PC-3 (cell line): Measurements from ENCODE around the gene CNP.

Experiments
- EZH2 ChIP-seq: fragments of 300-600 bp; sonication (generic); IDR thresholded peaks from one replicate; pipeline ENCODE4 v1.6.1; 2017; ENCODE audit warnings: antibody characterized with exemption, mild to moderate bottlenecking, low read length; ENCODE audit not compliant: unreplicated experiment
- EZH2phosphoT487 ChIP-seq: fragments of 300-600 bp; sonication (generic); IDR thresholded peaks from 2 replicates; pipeline ENCODE4 v1.6.1; 2018; ENCODE audit warnings: mild to moderate bottlenecking, antibody characterized with exemption, low read length, borderline replicate concordance
- TF ChIP-seq, protein P1 (sequence below): fragments of 300-600 bp; sonication (generic); conservative IDR thresholded peaks from 2 replicates; pipeline ENCODE4 v1.5.1; 2017; ENCODE audit warnings: antibody characterized with exemption, low read depth, mild to moderate bottlenecking, low read length

DNA sequence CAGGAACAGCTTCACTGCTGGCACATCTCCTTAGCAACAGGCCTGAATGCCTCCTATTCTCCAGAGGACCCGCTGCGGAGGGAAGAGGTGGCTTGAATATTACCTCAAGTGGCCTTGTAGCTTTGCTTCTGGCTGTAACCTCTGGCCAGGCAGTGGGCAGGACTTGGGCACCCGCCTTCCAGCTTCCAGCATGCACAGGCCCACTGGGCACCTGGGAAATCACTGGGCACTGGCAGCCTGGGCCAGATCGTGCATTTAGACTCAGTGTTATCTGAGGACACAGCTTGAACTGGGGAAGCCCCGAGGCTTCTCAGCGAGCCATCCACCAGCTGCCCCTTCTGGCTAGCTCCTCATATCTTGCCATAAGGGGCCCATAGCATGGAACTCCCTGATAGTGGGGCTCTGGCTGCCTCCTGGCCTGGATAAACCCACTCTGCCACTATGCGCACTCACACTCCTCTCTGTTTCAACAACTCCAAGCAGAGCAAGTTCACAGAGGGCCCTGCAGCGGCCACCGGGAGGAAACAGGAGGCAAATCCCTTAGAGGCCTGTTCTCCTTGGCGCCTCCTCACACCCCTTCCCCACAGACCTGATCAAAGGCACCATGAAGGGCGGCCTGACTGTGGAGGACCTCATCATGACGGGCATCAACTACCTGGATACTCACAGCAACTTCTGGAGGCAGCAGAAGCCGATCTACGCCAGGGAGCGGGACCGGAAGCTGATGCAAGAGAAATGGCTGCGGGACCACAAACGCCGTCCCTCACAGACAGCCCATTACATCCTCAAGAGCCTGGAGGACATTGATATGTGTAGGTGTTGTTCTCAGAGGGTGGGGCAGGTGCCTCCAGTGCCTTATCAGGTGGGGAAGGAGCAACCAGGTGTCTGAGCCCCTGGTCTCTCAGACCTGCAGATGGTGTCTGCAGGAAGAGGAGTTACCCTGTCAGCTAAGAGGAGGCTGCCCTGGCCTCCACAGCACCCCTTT, 28.3 kb upstream of the CNP start:
- no peak for TF ChIP-seq EZH2phosphoT487
- TF ChIP-seq, protein P1, sequence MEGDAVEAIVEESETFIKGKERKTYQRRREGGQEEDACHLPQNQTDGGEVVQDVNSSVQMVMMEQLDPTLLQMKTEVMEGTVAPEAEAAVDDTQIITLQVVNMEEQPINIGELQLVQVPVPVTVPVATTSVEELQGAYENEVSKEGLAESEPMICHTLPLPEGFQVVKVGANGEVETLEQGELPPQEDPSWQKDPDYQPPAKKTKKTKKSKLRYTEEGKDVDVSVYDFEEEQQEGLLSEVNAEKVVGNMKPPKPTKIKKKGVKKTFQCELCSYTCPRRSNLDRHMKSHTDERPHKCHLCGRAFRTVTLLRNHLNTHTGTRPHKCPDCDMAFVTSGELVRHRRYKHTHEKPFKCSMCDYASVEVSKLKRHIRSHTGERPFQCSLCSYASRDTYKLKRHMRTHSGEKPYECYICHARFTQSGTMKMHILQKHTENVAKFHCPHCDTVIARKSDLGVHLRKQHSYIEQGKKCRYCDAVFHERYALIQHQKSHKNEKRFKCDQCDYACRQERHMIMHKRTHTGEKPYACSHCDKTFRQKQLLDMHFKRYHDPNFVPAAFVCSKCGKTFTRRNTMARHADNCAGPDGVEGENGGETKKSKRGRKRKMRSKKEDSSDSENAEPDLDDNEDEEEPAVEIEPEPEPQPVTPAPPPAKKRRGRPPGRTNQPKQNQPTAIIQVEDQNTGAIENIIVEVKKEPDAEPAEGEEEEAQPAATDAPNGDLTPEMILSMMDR, result no peak
- TF ChIP-seq EZH2, result no peak
